HL-60/S4 treated with phorbol 12-myristate 13-acetate at 8.2 ng/mL for 4 days and 3 days (cell line): ENCODE measurements around the gene MED13L.

Experiments
- in situ Hi-C: fragments of 300-500 bp; cut with MboI; formaldehyde crosslinking; loops from 2 replicates; pipeline ENCODE4 v1.15.0; 2022; ENCODE audit warnings: low sequenced_read_pairs

MED13L gene

GRCh38 chr12:116066381-116067230, 210.9 kb downstream of the MED13L start:
- in situ Hi-C loops, result no loop called here

DNA sequence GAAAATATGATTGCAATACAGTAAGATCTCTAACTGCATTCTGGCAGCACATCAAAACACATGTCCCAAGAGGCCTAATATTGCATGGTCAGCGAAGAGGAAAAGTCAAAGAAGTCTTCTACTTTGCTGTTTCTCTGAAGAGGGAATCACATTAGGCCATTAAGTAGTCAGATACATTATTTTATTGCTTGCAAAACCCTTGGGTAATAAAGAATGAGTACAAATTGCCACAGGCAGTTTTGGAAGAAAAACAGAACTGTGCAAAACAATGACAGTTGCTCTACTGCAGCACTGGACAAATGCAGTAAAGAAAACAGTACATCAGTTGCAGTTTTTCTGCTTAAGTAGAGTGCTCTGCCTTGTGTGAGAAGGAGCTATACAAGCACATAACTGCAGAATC, 211.9 kb downstream of the MED13L start:
- in situ Hi-C loops, result no loop called here

DNA sequence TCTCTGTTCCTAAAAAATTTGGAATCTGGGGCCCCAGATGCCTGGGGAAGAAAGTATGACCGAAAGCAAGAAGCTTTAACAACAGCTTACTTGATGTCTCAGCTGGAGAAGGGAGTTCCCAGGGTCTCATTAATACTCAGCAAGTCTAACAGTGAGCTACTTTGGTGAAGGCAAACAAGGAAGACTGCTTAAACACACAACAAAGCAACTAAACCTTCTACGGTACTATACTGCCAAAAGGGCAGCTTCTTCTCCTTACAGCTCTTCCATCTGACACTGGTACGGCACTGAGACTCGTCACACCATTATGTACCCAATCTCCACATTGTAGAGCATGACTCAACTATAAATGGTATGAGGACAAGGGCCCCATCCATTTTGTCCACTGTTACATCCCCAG, 213.0 kb downstream of the MED13L start:
- in situ Hi-C loops, result no loop called here

GRCh38 chr12:116062698-116063097, 214.8 kb downstream of the MED13L start:
- in situ Hi-C loops, result no loop called here

DNA sequence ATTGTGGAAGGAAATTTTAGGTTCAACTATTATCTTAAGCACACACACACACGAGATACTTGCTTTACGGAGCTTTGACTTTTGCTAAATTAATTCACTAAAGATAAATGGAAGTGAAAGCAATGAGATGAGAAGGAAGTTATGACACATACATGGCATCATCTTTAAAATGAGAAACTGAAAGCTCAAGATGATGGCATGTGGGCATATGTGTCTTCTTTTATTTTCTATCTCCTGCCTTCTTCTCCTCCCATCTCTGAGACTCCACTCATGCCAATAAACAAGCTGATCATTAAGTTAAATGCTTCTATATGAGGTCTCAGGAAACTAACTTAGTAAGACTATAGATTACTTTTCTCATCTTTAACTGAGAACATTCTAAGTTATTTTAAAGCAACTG, 216.7 kb downstream of the MED13L start:
- in situ Hi-C loops, result no loop called here

DNA sequence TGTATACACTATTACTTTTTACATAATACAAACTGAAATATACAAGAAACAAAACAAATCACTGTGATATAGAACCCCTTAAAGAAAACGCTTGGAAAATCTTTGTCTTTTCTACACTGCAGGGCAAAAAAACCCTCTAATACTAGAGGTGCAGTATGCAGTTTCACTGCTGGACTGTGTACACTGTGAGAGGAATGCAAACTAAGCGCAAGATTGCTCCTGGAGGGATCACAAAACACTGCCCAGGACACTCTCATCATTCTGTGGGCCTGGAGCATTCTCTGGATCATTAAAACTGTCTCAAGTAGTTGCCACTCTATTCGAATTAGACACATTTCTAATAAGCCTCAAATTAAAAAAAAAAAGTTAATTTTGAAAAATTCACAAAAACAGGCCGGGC, 217.6 kb downstream of the MED13L start:
- in situ Hi-C loops, result no loop called here

DNA sequence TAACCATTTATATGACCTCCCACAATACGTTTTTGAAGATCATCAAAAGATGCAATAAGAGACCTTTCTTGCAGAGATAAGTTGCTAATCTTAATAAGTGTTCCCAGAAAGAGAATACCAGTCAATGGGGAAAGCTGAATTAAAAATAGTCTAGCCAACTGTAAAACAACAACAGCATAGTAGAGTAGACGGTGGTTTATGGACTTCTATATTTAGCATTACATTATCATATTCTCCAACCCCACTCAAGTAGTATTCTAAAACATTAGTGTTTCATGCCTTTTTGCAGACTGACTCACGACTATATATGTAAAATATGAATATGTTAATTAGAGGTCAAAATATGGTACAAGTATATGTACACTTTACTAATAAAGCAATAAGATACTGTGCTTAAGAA, 218.9 kb downstream of the MED13L start:
- in situ Hi-C loops, result no loop called here

DNA sequence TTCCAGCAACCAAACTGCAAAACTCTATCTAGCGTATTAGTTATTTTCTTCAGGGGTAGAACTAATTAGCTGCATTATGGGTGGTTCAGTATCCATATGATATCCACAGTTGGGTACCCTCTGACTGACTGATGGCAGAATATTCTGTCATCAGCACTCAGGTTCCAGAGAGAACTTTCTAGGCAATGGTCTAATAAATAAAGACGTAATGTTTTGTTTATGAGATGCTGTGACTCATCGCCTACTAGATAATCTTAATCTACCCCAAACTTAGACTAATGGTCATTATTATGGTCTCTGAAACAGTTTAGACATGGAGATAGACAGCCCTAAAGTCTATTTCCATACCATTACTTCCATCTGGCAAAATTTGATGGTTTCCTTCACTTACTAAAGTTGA, 220.1 kb downstream of the MED13L start:
- in situ Hi-C loops, result no loop called here

DNA sequence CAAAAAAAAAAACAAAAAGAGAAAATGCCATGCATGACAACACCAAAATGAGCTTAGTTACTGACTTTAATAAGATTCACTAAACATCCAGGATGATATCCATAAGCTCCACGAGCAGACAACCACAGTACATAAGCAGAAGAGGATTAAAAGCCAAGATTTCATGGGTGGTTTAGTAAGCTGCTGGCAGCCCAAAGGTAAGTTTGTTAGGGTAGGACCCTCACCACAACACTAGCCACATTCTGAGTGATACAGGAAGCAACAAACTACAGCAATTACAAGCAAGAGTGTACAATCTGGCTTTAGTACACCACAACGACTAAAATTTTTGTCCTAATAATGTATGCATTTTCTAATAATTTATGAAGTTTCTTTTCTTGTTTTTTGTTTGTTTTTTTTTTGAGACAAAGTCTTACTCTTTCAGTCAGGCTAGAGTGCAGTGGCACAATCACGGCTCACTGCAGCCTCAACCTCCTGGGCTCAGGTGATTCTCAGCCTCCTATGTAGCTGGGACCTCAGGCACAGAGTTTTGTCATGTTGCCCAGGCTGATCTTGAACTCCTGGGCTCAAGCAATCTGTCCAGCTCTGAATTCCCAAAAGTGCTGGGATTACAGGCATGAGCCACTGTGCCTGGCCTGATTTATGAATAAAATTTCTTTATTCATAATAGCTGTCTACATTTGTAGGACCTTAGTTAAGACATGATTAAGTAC, 221.4 kb downstream of the MED13L start:
- in situ Hi-C loops, result no loop called here

GRCh38 chr12:116054280-116054679, 223.2 kb downstream of the MED13L start:
- in situ Hi-C loops, result no loop called here

- in situ Hi-C loops, result no loop called here
Observed at GRCh38 chr12:116053479-116054200, 223.9 kb downstream of the MED13L start.

DNA sequence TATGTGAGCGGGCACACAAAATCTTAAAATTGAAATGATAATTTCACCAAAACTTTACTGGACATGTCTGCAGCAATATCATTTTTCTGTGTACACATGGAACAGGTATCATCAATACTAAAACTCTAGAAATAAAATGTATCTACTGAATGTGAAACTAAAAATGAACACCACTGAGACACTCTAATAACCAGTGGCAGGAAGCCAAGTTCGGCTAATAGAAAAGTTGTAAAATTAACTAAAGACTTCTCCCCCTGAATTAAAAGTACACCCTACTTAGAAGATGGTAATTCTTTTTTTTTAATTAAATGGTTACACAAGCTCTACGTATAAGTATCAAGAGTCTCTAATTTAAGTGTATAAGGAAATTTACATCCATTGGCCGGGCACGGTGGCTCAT, 227.2 kb downstream of the MED13L start:
- in situ Hi-C loops, result no loop called here

- in situ Hi-C loops, result no loop called here
Observed at GRCh38 chr12:116048879-116049278, 228.6 kb downstream of the MED13L start.

DNA sequence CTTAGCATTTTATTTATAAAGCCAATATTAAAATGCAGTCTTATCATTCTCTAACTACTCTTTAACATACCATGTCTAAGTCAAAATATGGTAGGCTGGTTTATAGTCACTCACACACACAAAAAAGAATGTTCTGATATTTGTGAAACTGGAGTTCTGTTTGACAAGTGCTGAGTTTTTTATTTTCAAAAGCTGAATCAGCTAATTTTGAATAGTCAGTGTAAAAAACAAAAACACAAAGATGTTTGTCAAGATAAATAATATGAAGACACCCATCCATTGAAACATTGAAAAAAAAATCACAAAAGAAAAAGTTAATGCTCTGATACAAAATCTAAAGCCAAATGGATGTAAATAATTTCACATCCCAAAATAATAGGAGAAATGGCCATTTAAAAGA, 231.5 kb downstream of the MED13L start:
- in situ Hi-C loops, result no loop called here

- in situ Hi-C loops, result no loop called here
Observed at GRCh38 chr12:116045150-116045549, 232.3 kb downstream of the MED13L start.

GRCh38 chr12:116043659-116044535, 233.6 kb downstream of the MED13L start:
- in situ Hi-C loops, result no loop called here

GRCh38 chr12:116040402-116040801, 237.1 kb downstream of the MED13L start:
- in situ Hi-C loops, result no loop called here

- in situ Hi-C loops, result no loop called here
Observed at GRCh38 chr12:116039081-116039480, 238.4 kb downstream of the MED13L start.

GRCh38 chr12:116037941-116038837, 239.3 kb downstream of the MED13L start:
- in situ Hi-C loops, result no loop called here

GRCh38 chr12:116033765-116034164, 243.7 kb downstream of the MED13L start:
- in situ Hi-C loops, result no loop called here
